ENCODE measurements around the gene NCOA3.
"Not testable (repeated sequence)": the region's sequence is repeated elsewhere in the genome, so short reads cannot be mapped to it uniquely, and the experiment has no call there.

Gene NCOA3

DNA sequence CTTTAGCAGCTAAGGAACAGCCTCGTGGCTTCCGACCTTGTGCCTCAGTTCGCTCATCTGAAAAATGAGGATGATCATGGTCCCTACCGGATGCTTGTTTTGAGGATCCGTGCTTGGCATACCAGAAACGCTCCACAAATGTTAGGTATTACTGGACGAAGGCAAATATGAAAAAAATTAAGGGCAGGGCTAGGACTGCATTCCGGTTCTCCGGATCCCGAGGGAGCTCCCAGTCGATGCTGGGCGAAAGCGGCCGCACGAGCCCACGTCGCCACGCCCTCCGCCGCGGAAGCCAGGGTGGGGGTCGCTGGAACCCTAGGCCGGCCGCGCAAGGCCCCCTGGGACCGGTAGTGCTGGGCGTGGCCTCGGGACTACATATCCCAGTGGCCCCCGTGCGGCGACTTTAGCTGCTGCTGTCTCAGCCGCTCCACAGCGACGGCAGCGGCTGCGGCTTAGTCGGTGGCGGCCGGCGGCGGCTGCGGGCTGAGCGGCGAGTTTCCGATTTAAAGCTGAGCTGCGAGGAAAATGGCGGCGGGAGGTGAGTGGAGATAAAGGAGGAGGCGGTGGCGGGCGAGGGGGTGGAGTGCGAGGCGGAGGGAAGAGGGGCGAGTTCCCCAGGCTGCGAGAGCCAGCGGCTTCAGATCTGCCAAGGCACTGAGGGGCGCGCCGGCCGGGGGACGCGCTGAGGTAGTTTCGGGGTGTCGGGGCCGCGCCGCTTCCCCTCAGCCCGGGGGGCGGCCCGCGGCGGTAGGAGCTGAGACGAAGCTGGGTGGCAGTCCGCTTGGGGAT is at the start of gene NCOA3:
Gene NCOA3, plus strand, starts transcription at position 406 of the 789 bp plus-strand sequence. CDS start 120,361 bp downstream, outside the sequence.
- Mint-ChIP-seq H3K27ac (peak within 1 kb of the TSS; percentile 98), H3K9me3 (no peaks in the 10 kb centered on the region), H3K4me3 (peak within 1 kb of the TSS; percentile 99), H3K4me1 (ENCODE audit: low read depth) (peaks cover 33% of the 10 kb centered on the region), H3K27me3 (ENCODE audit: low read depth) (no peaks in the 10 kb centered on the region), H3K36me3 (ENCODE audit: low read depth) (peaks cover 13% of the 10 kb centered on the region)

- H3K36me3 Mint-ChIP-seq (ENCODE audit: low read depth), result no peaks in the 10 kb centered on the region
- peak overlapping the region; percentile 49 for H3K27ac Mint-ChIP-seq
- H3K4me1 Mint-ChIP-seq (ENCODE audit: low read depth), result peaks cover 39% of the 10 kb centered on the region
- H3K27me3 Mint-ChIP-seq (ENCODE audit: low read depth), result no peaks in the 10 kb centered on the region
- H3K4me3 Mint-ChIP-seq, result no peak overlapping the region
- no peaks in the 10 kb centered on the region for H3K9me3 Mint-ChIP-seq
These were observed 48.9 kb upstream of the NCOA3 start for GRCh38 chr20:47452736-47453161.

GRCh38 chr20:47453167-47453782 is 48.4 kb upstream of the NCOA3 start:
- Mint-ChIP-seq H3K27ac (peak overlapping the region; percentile 79), H3K4me1 (ENCODE audit: low read depth) (peaks cover 39% of the 10 kb centered on the region), H3K36me3 (ENCODE audit: low read depth) (no peaks in the 10 kb centered on the region), H3K27me3 (ENCODE audit: low read depth) (no peaks in the 10 kb centered on the region), H3K9me3 (no peaks in the 10 kb centered on the region), H3K4me3 (peak overlapping the region; percentile 22)

GRCh38 chr20:47454298-47455132 is 47.2 kb upstream of the NCOA3 start:
- H3K9me3 Mint-ChIP-seq, result no peaks in the 10 kb centered on the region
- H3K27me3 Mint-ChIP-seq (ENCODE audit: low read depth), result no peaks in the 10 kb centered on the region
- no peak overlapping the region for H3K4me3 Mint-ChIP-seq
- H3K36me3 Mint-ChIP-seq (ENCODE audit: low read depth), result no peaks in the 10 kb centered on the region
- H3K4me1 Mint-ChIP-seq (ENCODE audit: low read depth), result peaks cover 39% of the 10 kb centered on the region
- no peak overlapping the region for H3K27ac Mint-ChIP-seq

DNA sequence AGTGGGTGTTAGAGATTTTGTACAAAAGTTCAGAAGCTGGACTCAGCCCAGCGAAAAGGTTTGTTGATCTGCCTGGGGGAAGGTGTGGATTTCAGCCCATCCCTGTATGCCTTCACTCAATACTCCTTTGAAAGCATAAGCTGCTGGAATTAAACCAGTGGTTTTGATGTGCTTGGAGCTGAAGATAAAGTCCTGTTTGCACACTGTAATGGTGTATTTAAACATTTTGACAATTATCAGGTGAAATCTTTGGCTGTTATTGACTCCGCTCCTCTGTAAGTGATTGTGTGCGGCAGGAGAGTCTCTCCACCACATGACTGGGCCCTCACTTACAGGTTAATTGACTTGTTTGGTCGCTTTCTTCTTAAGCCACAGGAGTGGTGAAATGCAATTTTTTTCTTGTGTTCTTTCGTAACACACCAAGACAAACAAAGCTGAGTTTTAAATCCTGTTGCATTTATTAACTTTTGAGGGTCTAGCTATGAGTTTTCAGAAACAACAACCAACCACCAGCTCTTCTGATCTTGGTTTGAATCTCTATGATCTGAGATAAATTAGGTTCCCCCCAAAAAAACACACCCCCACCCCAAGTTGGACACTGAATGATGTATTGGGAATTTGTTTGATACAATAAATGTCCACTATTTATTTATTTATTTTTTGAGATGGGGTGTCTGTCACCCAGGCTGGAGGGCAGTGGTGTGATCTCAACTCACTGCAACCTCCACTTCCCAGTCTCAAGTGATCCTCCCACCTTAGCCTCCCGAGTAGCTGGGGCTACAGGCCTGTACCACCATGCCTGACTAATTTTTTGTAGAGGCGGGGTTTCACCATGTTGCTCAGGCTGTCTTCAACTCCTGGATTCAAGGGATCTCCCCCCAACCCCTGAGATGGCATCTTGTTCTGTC is 46.3 kb upstream of the NCOA3 start:
- H3K4me1 Mint-ChIP-seq (ENCODE audit: low read depth), result peaks cover 39% of the 10 kb centered on the region
- H3K4me3 Mint-ChIP-seq, result no peak overlapping the region
- no peak overlapping the region for H3K27ac Mint-ChIP-seq
- no peaks in the 10 kb centered on the region for H3K27me3 Mint-ChIP-seq (ENCODE audit: low read depth)
- H3K9me3 Mint-ChIP-seq, result no peaks in the 10 kb centered on the region
- H3K36me3 Mint-ChIP-seq (ENCODE audit: low read depth), result no peaks in the 10 kb centered on the region

GRCh38 chr20:47456041-47456537 is 45.6 kb upstream of the NCOA3 start:
- H3K4me3 Mint-ChIP-seq, result no peak overlapping the region
- peaks cover 38% of the 10 kb centered on the region for H3K4me1 Mint-ChIP-seq (ENCODE audit: low read depth)
- no peak overlapping the region for H3K27ac Mint-ChIP-seq
- H3K9me3 Mint-ChIP-seq, result no peaks in the 10 kb centered on the region
- no peaks in the 10 kb centered on the region for H3K36me3 Mint-ChIP-seq (ENCODE audit: low read depth)
- no peaks in the 10 kb centered on the region for H3K27me3 Mint-ChIP-seq (ENCODE audit: low read depth)

GRCh38 chr20:47456952-47457724 is 44.5 kb upstream of the NCOA3 start:
- Mint-ChIP-seq H3K4me1 (ENCODE audit: low read depth) (peaks cover 37% of the 10 kb centered on the region), H3K4me3 (no peak overlapping the region)

GRCh38 chr20:47458280-47459050 is 43.2 kb upstream of the NCOA3 start:
- not testable (repeated sequence) for H3K4me3 Mint-ChIP-seq; H3K27ac Mint-ChIP-seq; H3K9me3 Mint-ChIP-seq; H3K27me3 Mint-ChIP-seq (ENCODE audit: low read depth); H3K36me3 Mint-ChIP-seq (ENCODE audit: low read depth)
- peaks cover 26% of the 10 kb centered on the region for H3K4me1 Mint-ChIP-seq (ENCODE audit: low read depth)

More at GRCh38 chr20:47456952-47457724, 44.5 kb upstream of the NCOA3 start:
- Mint-ChIP-seq H3K36me3 (ENCODE audit: low read depth) (no peaks in the 10 kb centered on the region), H3K9me3 (no peaks in the 10 kb centered on the region), H3K27me3 (ENCODE audit: low read depth) (no peaks in the 10 kb centered on the region), H3K27ac (no peak overlapping the region)

DNA sequence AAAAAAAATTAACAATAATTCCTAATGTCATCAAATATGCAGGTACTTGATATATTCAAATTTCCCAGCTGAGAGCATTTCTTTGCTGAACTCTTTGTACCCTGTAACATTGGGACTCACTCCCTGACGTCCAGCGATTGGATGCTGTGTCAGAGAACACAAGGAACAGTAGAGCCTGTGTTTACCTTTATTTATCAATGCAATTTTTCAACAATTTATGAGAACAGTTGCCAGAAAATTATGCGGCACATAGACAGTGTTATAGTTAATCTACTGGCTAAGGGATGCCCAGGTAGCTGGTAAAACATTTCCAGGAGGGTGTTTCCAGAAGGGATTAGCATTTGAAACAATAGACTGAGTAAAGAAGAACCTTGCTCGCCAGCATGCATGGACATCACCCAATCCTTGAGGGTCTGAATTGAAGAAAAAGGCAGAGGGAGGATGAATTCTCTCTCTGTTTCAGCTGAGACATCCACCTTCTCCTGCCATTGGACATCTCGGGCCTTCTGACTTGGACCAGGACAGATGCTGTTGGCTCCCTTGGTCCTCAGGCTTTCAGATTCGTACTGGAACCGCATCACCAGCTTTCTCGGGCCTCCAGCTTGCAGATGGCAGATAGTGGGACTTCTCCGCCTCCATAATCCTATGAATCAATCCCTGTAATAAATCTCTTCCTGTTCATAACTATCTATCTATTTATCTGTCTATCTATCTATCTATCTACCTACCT is 42.2 kb upstream of the NCOA3 start:
- peaks cover 20% of the 10 kb centered on the region for H3K4me1 Mint-ChIP-seq (ENCODE audit: low read depth)

GRCh38 chr20:47460761-47461112 is 41.0 kb upstream of the NCOA3 start:
- not testable (repeated sequence) for H3K4me3 Mint-ChIP-seq; H3K36me3 Mint-ChIP-seq (ENCODE audit: low read depth); H3K9me3 Mint-ChIP-seq; H3K27ac Mint-ChIP-seq; H3K27me3 Mint-ChIP-seq (ENCODE audit: low read depth)
- H3K4me1 Mint-ChIP-seq (ENCODE audit: low read depth), result peaks cover 13% of the 10 kb centered on the region

More for the DNA sequence above, 42.2 kb upstream of the NCOA3 start:
- Mint-ChIP-seq H3K27me3 (ENCODE audit: low read depth) (no peaks in the 10 kb centered on the region), H3K27ac (no peak overlapping the region), H3K9me3 (no peaks in the 10 kb centered on the region), H3K36me3 (ENCODE audit: low read depth) (no peaks in the 10 kb centered on the region), H3K4me3 (no peak overlapping the region)

GRCh38 chr20:47461120-47461685 is 40.5 kb upstream of the NCOA3 start:
- H3K27ac Mint-ChIP-seq, result no peak overlapping the region
- H3K27me3 Mint-ChIP-seq (ENCODE audit: low read depth), result no peaks in the 10 kb centered on the region
- H3K4me3 Mint-ChIP-seq, result no peak overlapping the region
- no peaks in the 10 kb centered on the region for H3K36me3 Mint-ChIP-seq (ENCODE audit: low read depth)
- no peaks in the 10 kb centered on the region for H3K9me3 Mint-ChIP-seq
- peaks cover 13% of the 10 kb centered on the region for H3K4me1 Mint-ChIP-seq (ENCODE audit: low read depth)

DNA sequence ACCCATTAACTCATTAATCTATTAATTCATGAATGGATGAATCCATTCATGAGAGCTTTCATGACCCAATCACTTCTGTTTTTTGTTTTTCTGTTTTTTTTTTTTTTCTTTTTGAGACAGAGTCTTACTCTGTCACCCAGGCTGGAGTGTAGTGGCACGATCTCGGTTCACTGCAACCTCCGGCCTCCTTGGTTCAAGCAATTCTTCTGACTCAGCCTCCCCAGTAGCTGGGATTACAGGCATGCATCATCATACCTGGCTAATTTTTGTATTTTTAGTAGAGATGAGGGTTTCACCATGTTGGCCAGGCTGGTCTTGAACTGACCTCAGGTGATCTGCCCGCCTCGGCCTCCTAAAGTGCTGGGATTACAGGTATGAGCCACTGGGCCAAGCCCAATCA is 39.8 kb upstream of the NCOA3 start:
- not testable (repeated sequence) for H3K4me3 Mint-ChIP-seq, H3K27ac Mint-ChIP-seq, H3K9me3 Mint-ChIP-seq

More for the DNA sequence above, 39.8 kb upstream of the NCOA3 start:
- not testable (repeated sequence) for H3K27me3 Mint-ChIP-seq (ENCODE audit: low read depth); H3K36me3 Mint-ChIP-seq (ENCODE audit: low read depth); H3K4me1 Mint-ChIP-seq (ENCODE audit: low read depth)

All from T-helper 1 cell treated with Interleukin-12 subunit alpha and Interleukin-12 subunit beta and Interleukin-4 antibody, amounts not matched to agents 30 μg/mL and 1 μg/mL, for 36 hours (primary cell).